ENCODE measurements around the gene EPS15. TPM values are rescaled to one million over a fixed set of nuclear protein-coding genes. Genes with fewer than 3 reads are reported as not detected.

EPS15 gene
- total and polyA plus RNA-seq, 12 donors: 12.4 to 81.4 (median 63.0) TPM

DNA sequence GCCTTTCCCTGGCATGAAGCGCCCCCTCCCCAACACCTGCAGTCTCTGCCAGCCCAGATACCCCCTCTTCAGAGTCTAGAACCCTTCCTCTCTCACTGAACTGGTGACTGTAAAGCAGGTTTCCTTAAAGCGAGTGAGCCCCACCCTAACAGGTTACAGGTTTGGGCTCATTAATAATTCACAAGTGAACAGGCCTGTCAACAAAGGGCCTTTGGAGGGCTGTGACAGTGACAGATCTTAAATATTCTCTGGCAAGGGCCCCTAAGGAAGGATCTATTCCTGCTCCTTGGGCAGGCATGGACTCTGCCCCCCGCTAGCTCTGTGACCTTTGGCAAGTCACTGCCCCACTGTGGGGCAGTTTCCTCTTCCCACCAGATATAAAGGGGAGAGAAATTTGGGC lies 183.1 kb downstream of the EPS15 start:
- TF ChIP-seq, protein P1, sequence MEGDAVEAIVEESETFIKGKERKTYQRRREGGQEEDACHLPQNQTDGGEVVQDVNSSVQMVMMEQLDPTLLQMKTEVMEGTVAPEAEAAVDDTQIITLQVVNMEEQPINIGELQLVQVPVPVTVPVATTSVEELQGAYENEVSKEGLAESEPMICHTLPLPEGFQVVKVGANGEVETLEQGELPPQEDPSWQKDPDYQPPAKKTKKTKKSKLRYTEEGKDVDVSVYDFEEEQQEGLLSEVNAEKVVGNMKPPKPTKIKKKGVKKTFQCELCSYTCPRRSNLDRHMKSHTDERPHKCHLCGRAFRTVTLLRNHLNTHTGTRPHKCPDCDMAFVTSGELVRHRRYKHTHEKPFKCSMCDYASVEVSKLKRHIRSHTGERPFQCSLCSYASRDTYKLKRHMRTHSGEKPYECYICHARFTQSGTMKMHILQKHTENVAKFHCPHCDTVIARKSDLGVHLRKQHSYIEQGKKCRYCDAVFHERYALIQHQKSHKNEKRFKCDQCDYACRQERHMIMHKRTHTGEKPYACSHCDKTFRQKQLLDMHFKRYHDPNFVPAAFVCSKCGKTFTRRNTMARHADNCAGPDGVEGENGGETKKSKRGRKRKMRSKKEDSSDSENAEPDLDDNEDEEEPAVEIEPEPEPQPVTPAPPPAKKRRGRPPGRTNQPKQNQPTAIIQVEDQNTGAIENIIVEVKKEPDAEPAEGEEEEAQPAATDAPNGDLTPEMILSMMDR (IDR thresholded peaks at IDR 0.05): no peak
- no peak overlapping the region for H3K4me3 ChIP-seq
- 94 to 95% methylated on average over 3 of the region's 3 CpGs for WGBS, 2 donors
- intact Hi-C loops (cut with DNase I): no loop called here
- no peaks in the 10 kb centered on the region for H3K36me3 ChIP-seq
- DNase-seq (no peak), ATAC-seq (no peak)
- H3K9me3 ChIP-seq: no peaks in the 10 kb centered on the region
- no peak overlapping the region for H3K27ac ChIP-seq
- peaks cover 0 to 9% (median 4%) of the 10 kb centered on the region in 9 donors for H3K4me1 ChIP-seq
- H3K27me3 ChIP-seq: peaks cover 0 to 8% (median 3%) of the 10 kb centered on the region in 7 donors

DNA sequence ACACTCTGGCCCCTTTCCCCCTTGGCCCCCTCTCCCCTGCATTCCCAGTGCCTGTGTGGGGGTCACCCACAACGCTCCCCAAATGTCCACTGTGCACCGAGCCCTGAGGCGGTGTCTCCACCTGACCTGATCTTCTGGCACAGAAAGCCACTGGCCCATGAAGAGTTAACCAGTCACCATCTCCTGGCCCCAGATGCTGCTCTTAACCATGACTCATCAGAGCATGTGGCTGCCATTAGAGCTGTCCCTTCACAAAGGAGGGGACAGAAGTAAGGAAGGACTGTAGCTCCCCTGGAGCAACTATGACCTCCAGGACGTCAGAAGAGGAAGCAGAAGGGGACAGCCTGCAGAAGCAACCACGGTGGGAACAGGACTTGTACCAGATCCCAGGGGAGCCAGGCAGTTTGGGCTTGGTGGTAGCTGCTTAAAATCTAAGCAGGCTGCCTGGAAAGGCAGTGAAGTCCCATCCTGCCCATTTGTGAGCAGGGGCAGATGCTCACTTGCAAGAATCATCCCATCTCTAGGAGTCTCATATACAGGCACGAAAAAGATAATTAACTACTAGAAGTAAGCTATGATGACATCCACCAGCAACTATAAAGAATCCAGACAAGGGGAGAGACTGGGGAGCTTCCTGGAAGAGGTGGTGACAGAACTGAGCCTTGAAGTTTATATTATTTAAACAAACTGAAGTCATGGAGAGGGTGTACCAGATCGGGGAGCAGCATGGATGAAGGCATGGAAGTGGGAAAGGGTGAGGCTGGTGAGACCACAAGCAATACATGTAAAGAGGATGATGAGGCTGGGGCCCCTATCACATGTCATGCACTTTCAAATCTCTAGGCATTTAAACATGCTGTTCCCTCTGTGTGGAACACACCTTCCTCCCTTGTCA lies 187.6 kb downstream of the EPS15 start:
- peak overlapping the region in 9 of 10 donors; percentile 29 to 63 (median 55) for H3K4me3 ChIP-seq
- intact Hi-C loops (cut with DNase I): no loop called here
- no peaks in the 10 kb centered on the region for H3K36me3 ChIP-seq
- no peaks in the 10 kb centered on the region for H3K9me3 ChIP-seq
- H3K27me3 ChIP-seq: peaks cover 0 to 27% (median 7%) of the 10 kb centered on the region in 7 donors
- peaks cover 3 to 37% (median 15%) of the 10 kb centered on the region in 9 donors for H3K4me1 ChIP-seq
- 41 to 48% methylated on average over 7 of the region's 7 CpGs for WGBS, 2 donors
- ATAC-seq (peak; percentile 50 to 79 (median 66)), DNase-seq (peak in 1 of 2 donors; percentile 30)
- TF ChIP-seq, protein P1 (IDR thresholded peaks at IDR 0.05): no peak
- peak overlapping the region in 8 of 10 donors; percentile 26 to 87 (median 73) for H3K27ac ChIP-seq

DNA sequence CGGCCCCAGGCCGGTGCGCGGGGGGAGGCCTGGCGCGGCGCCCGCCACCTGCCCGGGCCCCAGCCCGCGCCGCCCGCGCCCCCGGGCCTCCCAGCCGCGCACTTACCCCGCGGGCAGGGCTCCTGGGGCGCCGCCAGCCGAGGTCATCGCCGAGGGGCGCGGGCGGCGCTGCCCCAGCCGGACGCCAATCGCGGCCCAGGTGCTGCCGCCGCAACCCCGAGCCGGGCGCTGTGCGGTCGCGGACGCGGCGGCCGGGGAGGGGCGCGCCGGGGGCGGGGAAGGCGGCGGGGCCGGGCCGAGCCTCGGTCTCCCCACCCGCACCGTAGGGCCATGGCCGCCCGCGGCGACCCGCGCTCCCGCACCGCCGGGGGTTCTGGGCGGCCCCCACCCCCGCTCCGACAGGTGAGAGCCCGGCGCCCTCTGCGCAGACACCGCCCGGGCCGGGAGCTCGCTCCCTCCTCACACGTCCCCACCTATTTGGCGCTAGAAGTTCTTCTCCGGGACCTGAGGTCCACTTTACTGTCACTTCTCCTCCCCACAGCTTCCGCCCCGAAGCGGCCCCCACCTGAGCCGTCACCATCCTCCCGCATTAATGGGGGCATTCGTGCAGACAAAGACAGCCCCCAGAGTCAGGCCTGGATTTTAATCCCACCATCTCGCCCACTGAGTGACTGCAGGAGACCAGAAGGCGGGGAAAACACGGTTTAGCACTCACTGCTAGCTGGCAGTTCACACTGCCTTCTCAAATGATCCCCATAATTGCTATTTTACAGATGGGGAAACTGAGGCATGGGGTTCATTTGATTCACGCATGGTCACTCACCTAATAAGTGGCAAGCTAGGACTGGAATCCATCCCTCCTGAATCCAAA lies 188.5 kb downstream of the EPS15 start, which contains the start of gene TTC39A:
Gene TTC39A, minus strand, starts transcription at position 232 of the 871 bp plus-strand sequence. Its CDS starts 85 bp downstream, at position 147.
- ATAC-seq (no peak), DNase-seq (no peak)
- intact Hi-C loops (cut with DNase I): no loop called here
- Histone ChIP-seq H3K27me3 (peaks cover 0 to 27% (median 7%) of the 10 kb centered on the region in 7 donors), H3K36me3 (no peaks in the 10 kb centered on the region), H3K9me3 (no peaks in the 10 kb centered on the region), H3K4me3 (peak within 1 kb of the TSS; percentile 29 to 63 (median 54)), H3K4me1 (peaks cover 3 to 44% (median 20%) of the 10 kb centered on the region in 9 donors), H3K27ac (peak within 1 kb of the TSS; percentile 26 to 89 (median 74))
- TF ChIP-seq, protein P1 (IDR thresholded peaks at IDR 0.05): no peak
- WGBS, 2 donors: 3 to 4% methylated on average over 55 to 87 of the region's 87 CpGs

Measured in heart right ventricle (tissue), 16 donors.